ENCODE data around the gene MYBPC2. TPM values are rescaled to one million over a fixed set of nuclear protein-coding genes. Genes with fewer than 3 reads are reported as not detected.
A peak's percentile ranks its signal among the peaks of the same experiment; 100 is the strongest.

The MYBPC2 gene
- total RNA-seq, 1 donor from 2014 or later: 0.08 TPM

DNA sequence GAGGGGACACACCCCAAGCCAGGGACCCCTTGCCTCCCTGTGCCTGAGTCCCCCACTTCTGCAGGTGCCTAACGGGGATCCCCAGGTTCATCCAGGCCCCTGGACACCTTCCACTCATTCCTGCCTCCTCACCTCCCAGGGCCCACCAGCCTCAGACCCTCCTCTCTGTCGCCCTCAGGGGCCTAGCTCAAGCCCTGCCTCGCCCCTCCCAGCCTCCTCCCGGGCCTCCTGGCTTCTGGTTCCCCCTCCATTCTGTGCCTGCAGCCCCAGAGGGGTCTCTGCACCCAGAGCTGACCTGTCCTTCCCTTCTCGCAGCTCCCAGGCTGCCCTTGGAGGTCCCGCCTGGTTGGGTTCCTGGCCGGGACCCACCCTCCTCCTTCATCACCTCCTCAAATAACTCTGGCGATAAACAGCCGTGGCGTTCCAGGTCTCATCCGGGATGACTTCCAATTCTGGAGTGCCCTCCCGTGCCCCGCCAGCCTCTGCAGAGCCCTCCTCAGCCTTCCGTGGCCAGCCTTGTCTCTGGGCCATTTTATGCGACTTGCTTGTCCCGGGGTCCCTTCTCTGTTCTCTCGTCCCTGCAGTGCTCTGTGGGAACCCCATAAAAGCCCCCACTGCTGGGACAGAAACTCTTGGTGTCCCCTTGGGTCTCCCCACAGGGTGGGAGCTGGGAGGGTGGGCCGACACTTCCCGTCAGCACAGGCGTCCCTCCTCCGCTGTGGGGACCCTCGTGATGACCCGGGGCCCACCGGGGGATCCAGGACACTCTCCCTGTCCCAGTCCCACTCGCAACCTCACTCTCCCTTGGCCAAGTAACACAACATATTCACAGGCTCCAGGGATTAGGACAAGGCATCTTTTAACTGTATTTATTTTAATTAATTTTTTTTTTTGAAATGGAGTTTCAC is 69.1 kb downstream of the MYBPC2 start:
- intact Hi-C loops (cut with DNase I): no loop called here
- DNase-seq (ENCODE audit: missing footprints) (peak; percentile 80), ATAC-seq (peak; percentile 62)

DNA sequence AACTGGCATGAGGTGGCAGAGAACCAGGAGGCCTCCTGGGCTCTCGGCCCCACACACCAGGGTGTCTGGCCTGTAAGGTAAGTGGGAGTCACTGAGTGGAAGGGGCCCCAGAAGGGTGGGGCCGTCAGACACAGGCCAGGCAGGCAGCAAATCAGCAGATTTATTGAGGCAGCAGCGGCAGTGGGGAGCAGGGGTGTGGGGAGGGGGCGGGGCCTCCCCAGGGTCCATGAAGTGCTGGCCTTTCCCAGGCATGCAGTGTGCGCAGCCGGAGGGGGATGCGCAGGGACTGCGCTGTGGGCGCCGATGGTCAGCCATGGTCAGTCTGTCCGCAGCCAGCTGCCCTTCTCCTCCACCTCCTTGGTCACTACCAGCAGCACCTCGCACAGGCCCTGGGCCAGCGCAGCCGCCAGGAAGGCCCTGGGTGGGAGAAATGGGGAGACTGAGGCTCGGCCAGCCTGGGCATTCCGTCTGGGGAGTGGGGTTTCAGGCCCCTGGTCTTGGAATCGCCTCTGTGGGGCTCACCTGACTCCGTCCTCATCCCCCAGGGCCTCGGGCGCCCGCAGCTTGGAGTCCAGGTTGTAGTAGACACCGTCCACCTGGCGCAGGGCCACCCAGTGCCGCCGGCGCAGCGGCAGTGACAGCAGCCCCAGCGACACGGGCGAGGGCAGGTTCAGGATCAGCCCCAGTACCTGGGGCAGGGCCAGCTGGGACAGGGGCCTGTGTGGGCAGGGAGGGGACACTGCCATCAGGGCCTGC is 73.3 kb downstream of the MYBPC2 start:
- no peak for ATAC-seq
- peak; percentile 66 for DNase-seq (ENCODE audit: missing footprints)
- intact Hi-C loops (cut with DNase I): no loop called here

- intact Hi-C loops (cut with DNase I): no loop called here
- DNase-seq (ENCODE audit: missing footprints) (peak; percentile 55), ATAC-seq (no peak)
These were observed 74.0 kb downstream of the MYBPC2 start for GRCh38 chr19:50506700-50507099.

GRCh38 chr19:50507376-50507775 is 74.7 kb downstream of the MYBPC2 start:
- intact Hi-C loops (cut with DNase I): no loop called here
- DNase-seq (ENCODE audit: missing footprints) (peak; percentile 37), ATAC-seq (no peak)

GRCh38 chr19:50508843-50509190 is 76.1 kb downstream of the MYBPC2 start:
- intact Hi-C loops (cut with DNase I): no loop called here
- ATAC-seq (no peak), DNase-seq (ENCODE audit: missing footprints) (no peak)

DNA sequence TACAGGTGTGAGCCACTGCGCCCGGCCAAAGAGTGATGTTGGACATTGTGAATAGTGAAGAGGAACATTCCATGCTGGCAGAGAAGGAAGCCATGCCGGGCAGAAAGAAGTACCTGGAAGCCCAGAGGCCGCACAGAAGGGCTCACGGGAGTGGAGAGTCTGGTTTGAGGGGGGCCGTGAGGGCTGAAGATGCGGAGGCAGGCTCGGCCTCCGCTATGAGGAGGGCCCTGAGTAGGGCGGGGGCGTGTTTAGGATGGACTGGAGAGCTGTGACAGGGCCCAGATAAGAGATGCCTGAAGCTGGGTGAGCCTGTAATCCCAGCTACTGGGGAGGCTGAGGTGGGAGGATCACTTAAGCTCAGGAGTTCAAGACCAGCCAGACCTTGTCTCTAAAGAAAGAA is 76.7 kb downstream of the MYBPC2 start:
- ATAC-seq (no peak), DNase-seq (ENCODE audit: missing footprints) (peak; percentile 68)
- intact Hi-C loops (cut with DNase I): no loop called here

DNA sequence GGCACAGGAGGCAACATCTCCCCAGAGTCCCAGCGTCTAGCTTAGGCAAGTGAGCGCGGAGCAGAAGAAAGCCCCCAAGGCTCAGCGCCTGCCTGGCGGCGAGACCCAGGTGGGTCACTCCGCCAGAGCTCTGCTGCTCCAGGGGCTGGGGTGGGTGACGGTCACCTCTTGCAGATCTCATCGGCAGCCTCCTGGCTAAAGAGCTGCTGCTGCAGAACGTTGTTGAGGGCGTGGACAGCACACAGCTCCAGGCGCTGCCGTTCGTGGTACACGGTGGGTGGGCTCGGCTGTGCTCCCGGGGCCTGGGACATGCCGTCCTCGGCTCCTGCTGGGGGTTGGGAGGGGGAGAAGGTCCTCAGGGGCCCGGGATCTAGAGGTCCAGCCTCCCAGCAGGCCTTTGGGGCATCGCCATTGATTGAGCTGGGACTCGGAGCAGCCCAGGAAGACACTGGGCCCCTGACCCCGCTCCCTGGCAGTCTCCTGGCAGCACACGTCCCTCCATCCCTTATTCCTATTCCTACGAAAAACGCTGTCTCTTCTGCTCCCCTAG is 77.5 kb downstream of the MYBPC2 start:
- ATAC-seq: no peak
- DNase-seq (ENCODE audit: missing footprints): no peak
- intact Hi-C loops (cut with DNase I): no loop called here

GRCh38 chr19:50510700-50511068 is 78.0 kb downstream of the MYBPC2 start:
- ATAC-seq (no peak), DNase-seq (ENCODE audit: missing footprints) (no peak)
- intact Hi-C loops (cut with DNase I): loop anchor here (1.0 kb wide), 1 partner anchor 34 kb away; the partner anchor contains the start of genes EMC10 and GARIN5A

GRCh38 chr19:50511069-50511822 is 78.6 kb downstream of the MYBPC2 start, which contains the start of gene JOSD2:
Gene JOSD2, minus strand, starts transcription at chr19:50511191. Its CDS starts 760 bp downstream, at chr19:50510431.
- intact Hi-C loops (cut with DNase I): loop anchor here (1.0 kb wide), 1 partner anchor 35 kb away; the partner anchor contains the start of genes EMC10 and GARIN5A
- peak; percentile 97 for ATAC-seq
- peak; percentile 100 for DNase-seq (ENCODE audit: missing footprints)

DNA sequence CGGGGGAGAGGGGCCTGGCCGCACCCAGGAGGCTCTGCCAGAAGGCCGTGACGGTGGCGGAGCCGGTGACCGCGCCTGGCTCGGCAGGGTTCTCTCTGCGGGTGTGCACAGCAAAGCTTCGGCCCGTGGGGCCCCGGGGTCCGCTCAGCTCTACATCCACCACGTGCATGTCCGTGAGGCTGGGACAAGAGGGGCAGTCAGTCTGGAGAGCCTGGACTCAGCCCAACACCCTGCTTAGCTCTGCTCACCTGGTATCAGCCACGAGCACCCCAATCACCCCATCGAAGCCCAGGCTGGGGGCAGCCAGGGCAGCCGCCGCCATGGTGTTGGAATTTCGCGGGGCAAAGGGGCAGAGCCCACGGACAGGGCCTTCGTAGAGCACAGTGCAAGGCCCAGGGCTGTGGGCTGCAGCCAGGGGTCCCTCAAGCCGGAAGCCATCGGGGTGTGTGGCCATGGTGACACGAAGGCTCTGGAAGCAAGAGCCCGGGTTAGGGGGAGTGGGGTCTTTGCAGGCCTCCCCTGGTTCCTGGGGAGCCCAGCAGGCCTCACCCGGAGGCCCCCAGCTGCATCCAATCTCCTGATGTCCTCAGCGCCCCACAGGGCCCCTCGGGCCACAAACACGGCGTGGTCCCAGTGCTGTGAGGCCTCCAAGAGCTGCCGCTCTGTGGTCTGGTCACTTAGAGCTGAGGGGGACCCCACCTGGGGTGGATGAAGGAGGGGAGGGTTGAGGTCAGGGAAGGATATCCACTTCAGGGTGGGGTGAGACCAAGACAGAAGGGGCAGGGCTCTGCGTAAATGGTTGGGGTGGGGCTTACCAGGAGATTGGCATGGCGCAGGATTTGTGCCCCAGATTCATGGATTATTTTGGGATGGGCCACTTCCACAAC is 79.7 kb downstream of the MYBPC2 start:
- ATAC-seq (no peak), DNase-seq (ENCODE audit: missing footprints) (no peak)
- intact Hi-C loops (cut with DNase I): no loop called here

DNA sequence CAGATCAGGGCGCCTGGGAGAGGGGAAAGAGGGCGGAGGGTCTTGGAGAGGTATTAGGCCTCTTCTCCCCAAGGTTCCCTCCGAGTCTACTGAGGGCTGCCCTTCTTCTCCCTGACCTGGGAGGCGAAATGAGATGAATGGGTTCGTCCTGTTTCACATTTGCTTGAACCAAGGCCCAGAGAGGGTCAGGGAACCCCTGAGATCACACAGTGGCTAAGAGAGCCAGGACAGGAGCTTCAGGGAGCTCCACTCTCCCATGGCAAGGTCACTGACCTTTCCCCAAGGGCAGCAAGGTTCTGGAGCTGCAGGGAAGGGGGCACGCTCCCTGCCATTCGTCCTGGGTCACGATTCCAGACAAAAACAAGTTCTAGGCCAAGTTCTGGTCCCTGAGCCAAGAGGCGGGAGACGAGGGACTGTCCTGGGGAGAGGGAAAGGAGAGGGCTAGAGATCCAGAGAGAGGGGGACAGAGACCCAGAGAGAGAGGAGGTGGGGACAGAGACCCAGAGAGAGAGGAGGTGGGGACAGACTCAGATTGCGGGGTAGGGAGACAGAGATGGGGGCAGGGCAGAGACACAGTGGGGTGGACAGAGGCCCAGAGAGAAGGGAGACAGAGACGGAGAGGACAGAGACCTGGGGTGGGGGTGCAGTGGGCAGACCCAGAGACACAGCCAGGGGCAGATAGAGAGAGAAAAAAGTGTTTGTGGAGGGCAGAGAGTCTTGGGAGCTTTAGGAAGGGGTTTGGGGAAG is 80.5 kb downstream of the MYBPC2 start:
- intact Hi-C loops (cut with DNase I): no loop called here
- DNase-seq (ENCODE audit: missing footprints) (no peak), ATAC-seq (no peak)

GRCh38 chr19:50513746-50514345 is 81.2 kb downstream of the MYBPC2 start, which contains the start of gene ASPDH:
Gene ASPDH, minus strand, starts transcription at chr19:50513913. Its CDS starts 90 bp downstream, at chr19:50513823.
- DNase-seq (ENCODE audit: missing footprints): no peak
- no peak for ATAC-seq
- intact Hi-C loops (cut with DNase I): no loop called here

DNA sequence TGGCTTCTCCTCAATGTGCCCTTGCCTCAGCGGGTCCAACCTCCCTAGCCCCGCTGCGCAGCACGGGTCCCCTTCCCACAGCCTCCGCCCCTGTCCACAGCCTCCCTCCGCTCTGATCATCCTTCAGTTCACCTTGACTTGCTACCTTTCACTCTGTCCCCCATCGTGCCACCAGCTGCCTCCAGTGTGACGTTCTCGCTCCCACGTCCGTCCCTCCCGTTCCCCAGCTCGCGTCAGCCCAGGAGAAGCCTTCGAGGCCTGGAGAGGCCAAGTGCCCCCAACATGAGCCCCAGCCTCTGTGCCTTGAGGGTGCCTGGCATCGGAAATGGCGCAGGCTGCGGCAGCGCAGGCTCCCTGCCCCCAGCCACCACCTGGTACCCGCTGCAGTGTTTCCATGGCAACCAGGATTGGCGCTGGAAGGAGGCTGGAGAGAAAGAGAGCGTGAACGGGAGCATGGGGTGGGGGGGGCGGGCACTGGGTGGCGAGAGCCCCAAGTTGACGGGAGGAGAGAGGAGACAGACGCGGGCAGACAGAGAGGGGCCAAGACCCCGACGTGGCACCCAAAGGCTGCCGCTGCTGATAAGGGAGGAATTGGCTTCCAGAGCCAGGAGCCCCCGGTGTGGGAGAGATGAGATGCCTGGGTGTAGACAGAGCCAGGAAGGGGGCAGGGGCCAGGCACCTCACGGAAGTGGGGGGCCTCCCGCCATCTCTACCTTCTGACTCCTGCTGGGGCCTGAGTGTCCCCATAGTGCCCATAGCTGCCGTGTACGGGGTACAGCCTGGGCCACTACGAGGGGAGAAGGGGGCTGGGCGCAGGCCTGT is 81.9 kb downstream of the MYBPC2 start:
- intact Hi-C loops (cut with DNase I): no loop called here
- DNase-seq (ENCODE audit: missing footprints): no peak
- no peak for ATAC-seq

DNA sequence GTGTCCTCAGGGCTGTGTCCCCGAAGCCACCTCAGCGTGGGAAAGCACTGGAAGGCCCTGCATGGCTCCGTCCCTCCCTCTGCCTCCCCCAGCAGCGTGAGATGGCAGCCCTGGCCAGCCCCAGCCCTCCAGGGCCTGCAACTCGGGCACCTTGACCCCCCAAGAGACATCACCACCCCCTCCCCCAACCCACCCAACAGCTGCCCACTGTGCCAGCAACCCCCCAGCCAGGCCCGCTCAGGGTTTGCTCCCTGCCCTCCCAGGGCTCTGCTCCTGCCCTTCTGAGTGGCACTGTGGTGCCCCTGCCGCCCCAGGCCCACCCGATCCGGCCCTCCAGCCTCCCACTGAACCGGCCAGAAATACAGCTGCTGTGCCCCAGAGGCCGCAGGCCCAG is 82.5 kb downstream of the MYBPC2 start:
- intact Hi-C loops (cut with DNase I): no loop called here
- no peak for DNase-seq (ENCODE audit: missing footprints)
- no peak for ATAC-seq

Data from Right ventricle myocardium inferior (tissue), 1 donor.